HepG2 (cell line): ENCODE data around the gene ZG16. TPM values are rescaled to one million over a fixed set of nuclear protein-coding genes. Genes with fewer than 3 reads are reported as not detected.

ENCODE experiments used
- ARID2 ChIP-seq: sonication (generic); formaldehyde crosslinking; IDR thresholded peaks from 2 replicates; pipeline ENCODE4 v1.8.1; 2022; ENCODE audit warnings: mild to moderate bottlenecking, missing genetic modification reagents, borderline replicate concordance
- ATF7 ChIP-seq, 2 experiments: fragments of 450-650 bp in 1 of 2; sonication (generic) in 1 of 2; formaldehyde crosslinking in 1 of 2; IDR thresholded peaks; 2 replicates each; pipeline versions ENCODE4 v1.4.0 to v1.6.1; 2016 to 2020; ENCODE audit warnings: antibody characterized with exemption in 1 of 2, mild to moderate bottlenecking in 1 of 2, missing genetic modification reagents in 1 of 2
- CAMTA2 ChIP-seq: sonication (generic); formaldehyde crosslinking; IDR thresholded peaks from 2 replicates; pipeline ENCODE4 v1.4.0; 2020; ENCODE audit warnings: mild to moderate bottlenecking, missing genetic modification reagents, borderline replicate concordance
- GATAD2A ChIP-seq: IDR thresholded peaks from 2 replicates; pipeline ENCODE4 v1.6.1; 2016
- PAWR ChIP-seq: sonication (generic); formaldehyde crosslinking; IDR thresholded peaks from 2 replicates; pipeline ENCODE4 v1.4.0; 2020; ENCODE audit warnings: missing genetic modification reagents, mild to moderate bottlenecking, borderline replicate concordance
- PAX8 ChIP-seq: sonication (generic); formaldehyde crosslinking; IDR thresholded peaks from 2 replicates; pipeline ENCODE4 v1.8.0; 2022; ENCODE audit warnings: mild to moderate bottlenecking, missing genetic modification reagents, borderline replicate concordance
- PLRG1 ChIP-seq: fragments of 450-650 bp; conservative IDR thresholded peaks from 2 replicates; pipeline ENCODE4 v1.6.1; 2016
- POLR2AphosphoS2 ChIP-seq: IDR thresholded peaks from 2 replicates; pipeline ENCODE4 v1.6.1; 2011; ENCODE audit warnings: low read depth, low read length, improper control_type of control experiment
- SP140L ChIP-seq: sonication (generic); formaldehyde crosslinking; IDR thresholded peaks from 2 replicates; pipeline ENCODE4 v1.4.0; 2020; ENCODE audit warnings: missing genetic modification reagents, borderline replicate concordance
- SRSF4 ChIP-seq: fragments of 200-400 bp; formaldehyde crosslinking; IDR thresholded peaks from one replicate; pipeline ENCODE4 v1.6.1; 2018; ENCODE audit warnings: mild to moderate bottlenecking, low read depth, low read length, moderate library complexity; ENCODE audit not compliant: poor library complexity, severe bottlenecking
- TARDBP ChIP-seq: sonication (generic); formaldehyde crosslinking; IDR thresholded peaks from 2 replicates; pipeline ENCODE4 v1.8.0; 2022; ENCODE audit warnings: mild to moderate bottlenecking, missing genetic modification reagents
- USF2 ChIP-seq, 2 experiments: sonication (generic) in 1 of 2; formaldehyde crosslinking in 1 of 2; IDR thresholded peaks; 2 replicates each; pipeline versions ENCODE4 v1.5.1 to v1.6.1; 2011 to 2020; ENCODE audit warnings: borderline replicate concordance in 1 of 2, low read depth in 1 of 2, low read length in 1 of 2, mild to moderate bottlenecking in 1 of 2, missing genetic modification reagents in 1 of 2, moderate library complexity in 1 of 2
- ZFAT ChIP-seq: sonication (generic); formaldehyde crosslinking; conservative IDR thresholded peaks from 2 replicates; pipeline ENCODE4 v1.8.1; 2023; ENCODE audit warnings: missing genetic modification reagents, inconsistent platforms
- ZNF143 ChIP-seq: sonication (generic); formaldehyde crosslinking; IDR thresholded peaks from 2 replicates; pipeline ENCODE4 v1.4.0; 2020; ENCODE audit warnings: missing genetic modification reagents
- ZNF205 ChIP-seq: IDR thresholded peaks from 2 replicates; pipeline ENCODE4 v1.6.1; 2018; ENCODE audit warnings: missing biosample characterization, missing genetic modification reagents
- ZNF329 ChIP-seq: sonication (generic); formaldehyde crosslinking; IDR thresholded peaks from 2 replicates; pipeline ENCODE4 v1.9.0; 2021; ENCODE audit warnings: low read depth, mild to moderate bottlenecking, missing genetic modification reagents
- ZNF556 ChIP-seq: sonication (generic); formaldehyde crosslinking; IDR thresholded peaks from 2 replicates; pipeline ENCODE4 v1.4.0; 2020; ENCODE audit warnings: mild to moderate bottlenecking, missing genetic modification reagents, borderline replicate concordance
- ZNF563 ChIP-seq: sonication (generic); formaldehyde crosslinking; IDR thresholded peaks from 2 replicates; pipeline ENCODE4 v1.8.0; 2022; ENCODE audit warnings: mild to moderate bottlenecking, moderate library complexity, missing genetic modification reagents
- ZNF614 ChIP-seq: IDR thresholded peaks from 2 replicates; pipeline ENCODE4 v1.6.1; 2018; ENCODE audit warnings: missing biosample characterization, missing genetic modification reagents, inconsistent platforms, borderline replicate concordance
- ZNF724P ChIP-seq: sonication (generic); formaldehyde crosslinking; IDR thresholded peaks from 2 replicates; pipeline ENCODE4 v1.8.0; 2022; ENCODE audit warnings: missing genetic modification reagents, borderline replicate concordance
- ZNF816 ChIP-seq: sonication (generic); formaldehyde crosslinking; IDR thresholded peaks from 2 replicates; pipeline ENCODE4 v1.8.0; 2022; ENCODE audit warnings: missing genetic modification reagents, mild to moderate bottlenecking, borderline replicate concordance
- ZSCAN31 ChIP-seq: sonication (generic); formaldehyde crosslinking; IDR thresholded peaks from 2 replicates; pipeline ENCODE4 v1.5.0; 2020; ENCODE audit warnings: low read depth, mild to moderate bottlenecking, missing genetic modification reagents
- polyA plus RNA-seq, 8 experiments: library from polyadenylated mRNA; depleted of rRNA in 3 of 8; stranded (reverse) in 7 of 8; unstranded in 1 of 8; fragments of >200 nt; fragmentation: Illumina TruSeq in 4 of 8; extraction: Trizol in 4 of 8; gene quantifications; 2 replicates each; pipeline versions ENCODE4 v1.2.1 to v1.2.3, GENCODE V29; 2011 to 2016; ENCODE audit warnings: low read depth in 4 of 8, missing spikeins in 1 of 8, mixed read lengths in 1 of 8; ENCODE audit not compliant: insufficient read depth in 1 of 8
- total RNA-seq, 5 experiments: library from RNA; depleted of rRNA; stranded (reverse); fragments of >200 nt; fragmentation: Illumina TruSeq; extraction: Trizol; gene quantifications; 2 replicates each; pipeline ENCODE4 v1.2.3, GENCODE V29; 2016; ENCODE audit warnings: low read depth in 1 of 5
- TF ChIP-seq, protein P1 (sequence below): sonication (generic); formaldehyde crosslinking; IDR thresholded peaks from 2 replicates; pipeline ENCODE4 v1.4.0; 2020; ENCODE audit warnings: missing genetic modification reagents
- TF ChIP-seq, protein P2 (sequence below): sonication (generic); formaldehyde crosslinking; IDR thresholded peaks from 2 replicates; pipeline ENCODE4 v1.8.0; 2022; ENCODE audit warnings: mild to moderate bottlenecking, missing genetic modification reagents, moderate library complexity
- TF ChIP-seq, protein P3 (sequence below): IDR thresholded peaks from 2 replicates; pipeline ENCODE4 v1.6.1; 2016; ENCODE audit warnings: low read depth, control low read depth

ZG16 gene
- total and polyA plus RNA-seq, 2 of the 13 experiments (the other 11 are each of a cell fraction or from before 2014, with no cell fraction given), result 0.04 to 0.07 TPM

DNA sequence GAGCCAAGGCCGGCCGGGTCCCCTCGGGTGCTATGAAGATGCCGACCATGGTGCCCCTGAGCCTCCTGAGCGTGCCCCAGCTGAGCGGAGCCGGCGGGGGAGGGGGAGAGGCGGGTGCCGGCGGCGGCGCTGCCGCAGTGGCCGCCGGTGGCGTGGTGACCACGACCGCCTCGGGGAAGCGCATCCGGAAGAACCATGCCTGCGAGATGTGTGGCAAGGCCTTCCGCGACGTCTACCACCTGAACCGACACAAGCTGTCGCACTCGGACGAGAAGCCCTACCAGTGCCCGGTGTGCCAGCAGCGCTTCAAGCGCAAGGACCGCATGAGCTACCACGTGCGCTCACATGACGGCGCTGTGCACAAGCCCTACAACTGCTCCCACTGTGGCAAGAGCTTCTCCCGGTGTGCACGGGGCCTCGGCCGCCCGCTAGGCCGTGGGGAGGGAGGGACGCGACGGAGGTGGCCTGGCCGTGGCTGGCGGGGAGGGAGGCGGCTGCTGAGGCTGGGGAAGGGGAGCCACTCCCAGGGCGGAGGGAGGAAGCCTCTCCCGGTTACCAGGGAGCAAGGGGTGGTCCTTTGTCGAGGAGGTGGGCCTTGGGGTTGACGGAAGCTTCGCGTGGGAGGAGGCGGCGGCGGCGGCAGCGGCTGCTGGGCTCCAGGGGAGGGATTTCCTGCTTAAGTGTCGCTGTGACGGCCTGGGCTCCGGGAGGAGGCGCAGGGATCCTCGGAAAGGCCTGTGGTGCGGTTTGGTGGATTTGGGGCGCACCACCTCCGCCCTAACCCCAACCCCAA is 29.6 kb downstream of the ZG16 start (continued):
- TF ChIP-seq, protein P1, sequence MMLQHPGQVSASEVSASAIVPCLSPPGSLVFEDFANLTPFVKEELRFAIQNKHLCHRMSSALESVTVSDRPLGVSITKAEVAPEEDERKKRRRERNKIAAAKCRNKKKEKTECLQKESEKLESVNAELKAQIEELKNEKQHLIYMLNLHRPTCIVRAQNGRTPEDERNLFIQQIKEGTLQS (CRISPR knock-in tag), result peak; percentile 51; the same call in 1 of the 2 replicates
- TF ChIP-seq, protein P2, sequence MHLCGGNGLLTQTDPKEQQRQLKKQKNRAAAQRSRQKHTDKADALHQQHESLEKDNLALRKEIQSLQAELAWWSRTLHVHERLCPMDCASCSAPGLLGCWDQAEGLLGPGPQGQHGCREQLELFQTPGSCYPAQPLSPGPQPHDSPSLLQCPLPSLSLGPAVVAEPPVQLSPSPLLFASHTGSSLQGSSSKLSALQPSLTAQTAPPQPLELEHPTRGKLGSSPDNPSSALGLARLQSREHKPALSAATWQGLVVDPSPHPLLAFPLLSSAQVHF, result peak; percentile 99
- no peak for TF ChIP-seq SP140L
- peak; percentile 65 for TF ChIP-seq USF2 (IDR thresholded peaks at IDR 0.05; ENCODE audit: low read depth, low read length)
- 0 out of 2 replicates have a peak, but pooled peaks have one; percentile 47 for TF ChIP-seq USF2 (CRISPR knock-in tag; IDR thresholded peaks at IDR 0.05; ENCODE audit: borderline replicate concordance)
- peak; percentile 99 for TF ChIP-seq ZNF556 (CRISPR knock-in tag)
- peak; percentile 99 for TF ChIP-seq ZNF724P
- TF ChIP-seq POLR2AphosphoS2, result no peak
- TF ChIP-seq ZNF329 (CRISPR knock-in tag), result peak; percentile 94
- no peak for TF ChIP-seq SRSF4
- TF ChIP-seq TARDBP (CRISPR knock-in tag), result peak; percentile 86; the same call in 1 of the 2 replicates
- TF ChIP-seq ZNF816, result peak; percentile 66; the same call in 1 of the 2 replicates
- TF ChIP-seq GATAD2A (CRISPR knock-in tag), result peak; percentile 75
- TF ChIP-seq, protein P3, sequence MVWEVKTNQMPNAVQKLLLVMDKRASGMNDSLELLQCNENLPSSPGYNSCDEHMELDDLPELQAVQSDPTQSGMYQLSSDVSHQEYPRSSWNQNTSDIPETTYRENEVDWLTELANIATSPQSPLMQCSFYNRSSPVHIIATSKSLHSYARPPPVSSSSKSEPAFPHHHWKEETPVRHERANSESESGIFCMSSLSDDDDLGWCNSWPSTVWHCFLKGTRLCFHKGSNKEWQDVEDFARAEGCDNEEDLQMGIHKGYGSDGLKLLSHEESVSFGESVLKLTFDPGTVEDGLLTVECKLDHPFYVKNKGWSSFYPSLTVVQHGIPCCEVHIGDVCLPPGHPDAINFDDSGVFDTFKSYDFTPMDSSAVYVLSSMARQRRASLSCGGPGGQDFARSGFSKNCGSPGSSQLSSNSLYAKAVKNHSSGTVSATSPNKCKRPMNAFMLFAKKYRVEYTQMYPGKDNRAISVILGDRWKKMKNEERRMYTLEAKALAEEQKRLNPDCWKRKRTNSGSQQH (CRISPR knock-in tag), result peak; percentile 96
- TF ChIP-seq PLRG1, result no peak
- peak; percentile 97 for TF ChIP-seq ZSCAN31 (CRISPR knock-in tag)
- TF ChIP-seq ZNF563 (CRISPR knock-in tag), result peak; percentile 99
- TF ChIP-seq ZNF614 (CRISPR knock-in tag), result peak; percentile 74; the same call in 1 of the 2 replicates
- TF ChIP-seq PAX8 (CRISPR knock-in tag), result peak; percentile 96; the same call in 1 of the 2 replicates
- TF ChIP-seq CAMTA2 (CRISPR knock-in tag), result peak; percentile 99
- TF ChIP-seq ZFAT (CRISPR knock-in tag), result peak; percentile 88
- TF ChIP-seq PAWR, result peak; percentile 89; the same call in 1 of the 2 replicates
- TF ChIP-seq ARID2, result peak; percentile 99
- no peak for TF ChIP-seq ATF7 (IDR thresholded peaks at IDR 0.05)
- TF ChIP-seq ATF7 (CRISPR knock-in tag; IDR thresholded peaks at IDR 0.05), result peak; percentile 84; the same call in 1 of the 2 replicates
- peak; percentile 54 for TF ChIP-seq ZNF143 (CRISPR knock-in tag)
- peak; percentile 66; the same call in 1 of the 2 replicates for TF ChIP-seq ZNF205 (CRISPR knock-in tag)
